HG02759 (cell line): Measurements from ENCODE around the gene NCKIPSD.

Experiments
- ATAC-seq: cut with Tn5 transposase; IDR thresholded peaks from one replicate; pipeline ENCODE4 v1.9.1; 2021; ENCODE audit warnings: mild to moderate bottlenecking, moderate library complexity; ENCODE audit not compliant: unreplicated experiment

The NCKIPSD gene

GRCh38 chr3:48625600-48625999 lies 60.1 kb downstream of the NCKIPSD start:
- ATAC-seq = no peak

- ATAC-seq = no peak
Observed at GRCh38 chr3:48624767-48625166, 60.9 kb downstream of the NCKIPSD start.

GRCh38 chr3:48623851-48624547 lies 61.7 kb downstream of the NCKIPSD start:
- no peak for ATAC-seq
